ENCODE data around the gene CLIP4.

GRCh38 chr2:29222381-29223179 is 107.4 kb downstream of the CLIP4 start:
- TF ChIP-seq CTCF (conservative IDR thresholded peaks at IDR 0.05; ENCODE audit: low read depth, low read length) (no peak), EZH2 (IDR thresholded peaks at IDR 0.05; ENCODE audit: borderline replicate concordance, low read depth, low read length, poor library complexity, severe bottlenecking) (no peak)
